PC-3 (cell line): ENCODE measurements around the gene AUTS2.

Source experiments
- EZH2 ChIP-seq: fragments of 300-600 bp; sonication (generic); IDR thresholded peaks from one replicate; pipeline ENCODE4 v1.6.1; 2017; ENCODE audit warnings: antibody characterized with exemption, mild to moderate bottlenecking, low read length; ENCODE audit not compliant: unreplicated experiment
- EZH2phosphoT487 ChIP-seq: fragments of 300-600 bp; sonication (generic); IDR thresholded peaks from 2 replicates; pipeline ENCODE4 v1.6.1; 2018; ENCODE audit warnings: mild to moderate bottlenecking, antibody characterized with exemption, low read length, borderline replicate concordance
- TF ChIP-seq, protein P1 (sequence below): fragments of 300-600 bp; sonication (generic); conservative IDR thresholded peaks from 2 replicates; pipeline ENCODE4 v1.5.1; 2017; ENCODE audit warnings: antibody characterized with exemption, low read depth, mild to moderate bottlenecking, low read length

DNA sequence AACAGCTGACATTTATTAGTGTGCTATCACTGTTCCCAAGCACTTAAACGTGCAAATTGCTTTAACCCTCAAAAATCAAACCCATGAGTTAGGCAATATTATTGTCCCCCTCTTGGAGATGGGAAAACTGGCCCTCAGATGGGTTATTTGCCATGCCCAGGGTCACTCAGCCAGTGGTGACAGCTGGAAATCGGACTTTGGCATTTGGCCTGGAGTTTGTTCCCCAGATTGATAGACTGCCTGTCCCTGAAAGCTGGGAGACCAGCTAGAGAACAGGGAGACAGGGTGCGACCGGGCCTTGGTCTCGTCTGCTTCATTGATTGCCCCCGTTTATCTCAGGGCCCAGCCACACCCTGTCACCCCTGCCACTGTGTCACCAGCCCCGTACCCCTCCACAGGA lies 1167.4 kb downstream of the AUTS2 start:
- TF ChIP-seq, protein P1, sequence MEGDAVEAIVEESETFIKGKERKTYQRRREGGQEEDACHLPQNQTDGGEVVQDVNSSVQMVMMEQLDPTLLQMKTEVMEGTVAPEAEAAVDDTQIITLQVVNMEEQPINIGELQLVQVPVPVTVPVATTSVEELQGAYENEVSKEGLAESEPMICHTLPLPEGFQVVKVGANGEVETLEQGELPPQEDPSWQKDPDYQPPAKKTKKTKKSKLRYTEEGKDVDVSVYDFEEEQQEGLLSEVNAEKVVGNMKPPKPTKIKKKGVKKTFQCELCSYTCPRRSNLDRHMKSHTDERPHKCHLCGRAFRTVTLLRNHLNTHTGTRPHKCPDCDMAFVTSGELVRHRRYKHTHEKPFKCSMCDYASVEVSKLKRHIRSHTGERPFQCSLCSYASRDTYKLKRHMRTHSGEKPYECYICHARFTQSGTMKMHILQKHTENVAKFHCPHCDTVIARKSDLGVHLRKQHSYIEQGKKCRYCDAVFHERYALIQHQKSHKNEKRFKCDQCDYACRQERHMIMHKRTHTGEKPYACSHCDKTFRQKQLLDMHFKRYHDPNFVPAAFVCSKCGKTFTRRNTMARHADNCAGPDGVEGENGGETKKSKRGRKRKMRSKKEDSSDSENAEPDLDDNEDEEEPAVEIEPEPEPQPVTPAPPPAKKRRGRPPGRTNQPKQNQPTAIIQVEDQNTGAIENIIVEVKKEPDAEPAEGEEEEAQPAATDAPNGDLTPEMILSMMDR: no peak
- TF ChIP-seq EZH2 (no peak), EZH2phosphoT487 (no peak)
